ENCODE data around the gene PADI3. TPM values are rescaled to one million over a fixed set of nuclear protein-coding genes. Genes with fewer than 3 reads are reported as not detected.

Gene PADI3
- total and polyA plus RNA-seq, 7 donors: 0.51 TPM; not detected in 6

DNA sequence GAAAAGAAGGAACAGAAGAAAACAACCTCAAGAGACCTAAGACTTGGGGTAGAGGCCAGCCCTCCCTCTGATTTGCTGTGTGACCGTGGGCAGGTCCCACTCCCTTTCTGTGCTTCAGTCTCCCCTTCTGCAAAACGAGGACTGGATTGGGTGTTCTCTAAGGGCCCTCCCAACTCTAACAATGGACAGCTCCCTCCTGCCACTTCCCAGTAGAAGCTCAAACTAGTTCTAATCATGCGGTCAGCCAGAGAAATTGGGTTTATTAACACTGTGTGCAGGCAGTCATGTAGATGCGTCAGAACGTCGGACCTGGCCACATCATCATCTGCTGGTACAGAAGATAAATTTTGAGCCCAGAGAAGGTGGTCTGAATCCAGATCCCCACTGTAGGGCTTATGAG, 57.5 kb downstream of the PADI3 start:
- peaks cover 0 to 32% (median 8%) of the 10 kb centered on the region in 3 donors for H3K27me3 ChIP-seq
- peaks cover 0 to 4% (median under 1%) of the 10 kb centered on the region in 4 donors for H3K9me3 ChIP-seq
- peak; percentile 8 for DNase-seq
- no peak overlapping the region for H3K4me3 ChIP-seq
- H3K4me1 ChIP-seq: no peaks in the 10 kb centered on the region
- H3K27ac ChIP-seq: no peak overlapping the region
- intact Hi-C loops (cut with DNase I): no loop called here
- TF ChIP-seq EP300 (IDR thresholded peaks at IDR 0.05) (no peak), POLR2A (IDR thresholded peaks at IDR 0.05) (no peak)
- H3K36me3 ChIP-seq: no peaks in the 10 kb centered on the region
- WGBS, 2 donors: 67 to 86% methylated on average over 6 of the region's 6 CpGs

DNA sequence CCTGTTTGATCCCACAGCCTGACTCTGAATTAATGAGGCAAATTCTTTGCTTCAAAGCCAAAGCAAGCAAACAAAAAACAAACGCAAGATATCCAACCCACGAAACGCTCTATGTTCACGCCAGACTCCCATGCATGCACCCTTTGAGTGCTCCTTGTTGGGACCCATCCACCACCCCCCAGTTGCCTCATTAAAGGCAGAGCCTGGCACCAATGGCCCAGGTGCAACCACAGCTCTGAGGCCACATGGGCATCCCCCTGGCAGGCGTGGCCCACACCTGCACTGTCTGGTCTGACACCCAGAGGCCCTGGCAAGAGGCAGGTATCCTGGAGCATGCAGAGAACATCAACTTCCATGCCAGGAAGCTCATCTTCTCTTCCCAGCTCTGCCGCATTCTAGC, 58.0 kb downstream of the PADI3 start:
- TF ChIP-seq EP300 (IDR thresholded peaks at IDR 0.05) (no peak), POLR2AphosphoS5 (IDR thresholded peaks at IDR 0.05) (no peak), CTCF (IDR thresholded peaks at IDR 0.05) (no peak), POLR2A (IDR thresholded peaks at IDR 0.05) (no peak)
- intact Hi-C loops (cut with DNase I): no loop called here

DNA sequence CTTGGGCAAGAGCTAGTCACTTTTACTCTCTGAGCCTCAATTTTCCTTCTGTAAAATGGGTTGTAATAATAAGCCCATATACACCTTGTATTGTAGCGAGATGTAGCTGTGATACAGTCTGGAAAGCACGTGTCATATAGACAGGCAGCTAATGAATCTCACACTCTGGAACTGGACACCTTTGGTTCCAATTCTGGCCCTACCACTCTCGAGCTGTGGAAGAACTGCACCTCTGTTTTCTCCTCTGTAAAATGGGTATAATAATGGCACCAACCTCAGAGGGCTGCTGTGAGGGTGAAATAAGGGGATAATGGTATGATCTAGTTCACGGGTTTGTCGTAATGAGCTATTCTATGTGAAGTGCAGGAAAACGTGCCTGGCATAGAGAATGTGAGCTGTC, 58.4 kb downstream of the PADI3 start:
- H3K9me3 ChIP-seq: peaks cover 0 to 2% (median 0%) of the 10 kb centered on the region in 4 donors
- H3K36me3 ChIP-seq: no peaks in the 10 kb centered on the region
- H3K4me3 ChIP-seq: no peak overlapping the region
- H3K27me3 ChIP-seq: peaks cover 0 to 36% (median 14%) of the 10 kb centered on the region in 3 donors
- TF ChIP-seq CTCF (IDR thresholded peaks at IDR 0.05) (no peak), POLR2AphosphoS5 (IDR thresholded peaks at IDR 0.05) (no peak), POLR2A (IDR thresholded peaks at IDR 0.05) (no peak), EP300 (IDR thresholded peaks at IDR 0.05) (no peak)
- no peaks in the 10 kb centered on the region for H3K4me1 ChIP-seq
- no peak for DNase-seq
- H3K27ac ChIP-seq: no peak overlapping the region
- WGBS, 2 donors: 70 to 86% methylated on average over 6 of the region's 6 CpGs
- intact Hi-C loops (cut with DNase I): no loop called here

More for the DNA sequence above, 58.0 kb downstream of the PADI3 start:
- no peaks in the 10 kb centered on the region for H3K4me1 ChIP-seq
- H3K4me3 ChIP-seq: no peak overlapping the region
- 29 to 52% methylated on average over 6 of the region's 6 CpGs for WGBS, 2 donors
- no peaks in the 10 kb centered on the region for H3K36me3 ChIP-seq
- DNase-seq: peak; percentile 35
- H3K9me3 ChIP-seq: peaks cover 0 to 2% (median under 1%) of the 10 kb centered on the region in 4 donors
- peaks cover 0 to 33% (median 13%) of the 10 kb centered on the region in 3 donors for H3K27me3 ChIP-seq
- no peak overlapping the region for H3K27ac ChIP-seq

- no peak within 1 kb of the TSS for H3K4me3 ChIP-seq
- H3K27ac ChIP-seq: no peak within 1 kb of the TSS
- no peaks in the 10 kb centered on the region for H3K4me1 ChIP-seq
- H3K36me3 ChIP-seq: no peaks in the 10 kb centered on the region
- no peaks in the 10 kb centered on the region for H3K9me3 ChIP-seq
- TF ChIP-seq POLR2AphosphoS5 (IDR thresholded peaks at IDR 0.05) (no peak), CTCF (IDR thresholded peaks at IDR 0.05) (no peak), POLR2A (IDR thresholded peaks at IDR 0.05) (no peak), EP300 (IDR thresholded peaks at IDR 0.05) (no peak)
- 46 to 70% methylated on average over 8 of the region's 8 CpGs for WGBS, 2 donors
- DNase-seq: peak; percentile 43
- peaks cover 0 to 36% (median 14%) of the 10 kb centered on the region in 3 donors for H3K27me3 ChIP-seq
- intact Hi-C loops (cut with DNase I): no loop called here
These were observed 59.0 kb downstream of the PADI3 start, which contains the start of gene PADI4 for GRCh38 chr1:17307946-17308345. TSS of gene PADI4 (plus strand) at chr1:17308197. CDS start at chr1:17308223, 26 bp downstream.

DNA sequence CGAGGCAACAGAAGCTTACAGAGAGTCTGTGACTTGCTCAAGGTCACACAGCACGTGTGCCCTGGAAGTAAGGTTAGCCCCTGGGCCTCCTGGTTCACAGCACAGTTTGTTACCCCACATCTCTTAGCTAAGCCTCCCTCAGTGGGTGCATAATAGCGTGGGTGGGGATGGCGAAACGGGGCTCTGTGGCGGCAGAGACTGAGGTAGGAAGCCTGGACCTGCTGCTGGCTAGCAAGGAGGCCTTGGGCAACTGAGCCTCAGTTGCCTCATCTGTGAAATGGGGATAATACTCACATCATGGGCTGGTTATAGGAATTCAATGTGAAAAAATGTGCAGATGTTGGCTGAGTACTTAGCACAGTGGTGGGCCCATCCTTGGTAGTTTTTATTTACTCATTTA, 59.7 kb downstream of the PADI3 start:
- intact Hi-C loops (cut with DNase I): no loop called here
- Histone ChIP-seq H3K4me1 (no peaks in the 10 kb centered on the region), H3K27ac (no peak overlapping the region), H3K27me3 (peaks cover 0 to 36% (median 14%) of the 10 kb centered on the region in 3 donors), H3K36me3 (no peaks in the 10 kb centered on the region), H3K9me3 (no peaks in the 10 kb centered on the region), H3K4me3 (no peak overlapping the region)
- no peak for TF ChIP-seq POLR2AphosphoS5 (IDR thresholded peaks at IDR 0.05)
- no peak for TF ChIP-seq CTCF (IDR thresholded peaks at IDR 0.05)
- TF ChIP-seq POLR2A (IDR thresholded peaks at IDR 0.05): no peak
- TF ChIP-seq EP300 (IDR thresholded peaks at IDR 0.05): no peak
- WGBS, 2 donors: 57 to 60% methylated on average over 6 of the region's 6 CpGs
- peak; percentile 11 for DNase-seq
